Suppressor macrophage (primary cell): ENCODE data around the gene RHEB.

Experiments
- DNase-seq, 4 experiments: peaks; one replicate each; pipeline ENCODE4 v3.0.0-alpha.2; 2020 to 2022

The RHEB gene

GRCh38 chr7:151503902-151504714, 15.6 kb downstream of the RHEB start:
- peak; percentile 68 to 86 (median 78) for DNase-seq

DNA sequence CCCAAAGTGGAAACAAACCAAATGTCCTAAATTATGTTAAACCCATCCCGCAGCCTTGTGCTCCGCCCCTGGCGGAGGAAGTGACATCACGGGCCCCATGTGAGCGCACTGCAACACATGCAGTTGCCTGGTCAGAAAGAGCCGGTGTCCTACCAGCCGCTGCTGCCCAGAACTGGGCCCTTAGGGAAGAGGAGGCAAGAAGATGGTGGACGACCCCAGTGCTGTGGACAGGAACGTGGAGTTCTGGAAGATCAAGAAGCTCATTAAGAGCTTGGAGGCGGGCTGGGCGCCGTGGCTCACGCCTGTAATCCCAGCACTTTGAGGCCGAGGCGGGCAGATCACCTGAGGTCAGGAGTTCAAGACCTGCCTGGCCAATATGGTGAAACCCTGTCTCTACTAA, 18.0 kb downstream of the RHEB start:
- DNase-seq = no peak

DNA sequence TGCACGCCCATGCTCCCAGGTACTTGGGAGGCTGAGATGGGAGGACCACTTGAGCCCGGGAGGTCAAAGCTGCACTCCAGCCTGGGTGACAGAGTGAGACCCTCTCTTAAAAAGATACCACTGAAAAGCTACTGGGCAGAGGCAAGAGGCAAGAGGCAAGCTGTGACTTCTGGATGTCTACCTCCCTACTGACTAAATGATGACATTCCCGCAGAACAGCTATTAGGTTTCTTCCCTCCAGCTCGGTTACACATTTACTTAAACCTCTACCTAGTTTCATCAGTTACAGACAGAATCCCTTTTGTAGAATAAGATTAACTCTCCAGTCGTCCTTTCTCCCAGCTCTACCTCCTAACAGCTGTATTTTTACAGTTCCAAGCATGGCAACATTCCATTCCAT, 21.2 kb downstream of the RHEB start:
- no peak for DNase-seq

GRCh38 chr7:151497306-151497871, 22.3 kb downstream of the RHEB start:
- DNase-seq = no peak

GRCh38 chr7:151495360-151495759, 24.3 kb downstream of the RHEB start:
- DNase-seq = no peak

GRCh38 chr7:151494298-151495284, 25.1 kb downstream of the RHEB start:
- no peak for DNase-seq

DNA sequence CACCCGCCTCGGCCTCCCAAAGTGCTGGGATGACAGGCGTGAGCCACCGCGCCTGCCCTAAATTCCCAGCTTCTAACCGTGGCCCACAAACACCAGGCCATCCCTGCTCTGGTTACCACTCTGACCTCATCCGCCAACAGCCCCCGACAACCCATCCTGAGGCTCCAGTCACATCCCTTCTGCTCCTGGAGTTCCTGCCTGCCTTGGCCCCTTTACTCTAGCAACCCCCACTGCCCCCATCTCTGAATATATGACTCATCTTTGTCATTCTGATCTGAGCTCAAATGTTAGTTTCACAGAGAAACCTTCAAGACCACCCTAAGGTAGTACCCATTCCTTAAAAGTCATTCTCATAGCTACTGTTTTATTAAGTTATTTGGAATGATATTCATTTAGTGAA, 26.6 kb downstream of the RHEB start:
- no peak for DNase-seq

- DNase-seq = peak in 2 of 4 experiments; percentile 47 to 62
These were observed 27.8 kb downstream of the RHEB start for GRCh38 chr7:151491859-151492258.

GRCh38 chr7:151490456-151491105, 29.1 kb downstream of the RHEB start:
- no peak for DNase-seq

DNA sequence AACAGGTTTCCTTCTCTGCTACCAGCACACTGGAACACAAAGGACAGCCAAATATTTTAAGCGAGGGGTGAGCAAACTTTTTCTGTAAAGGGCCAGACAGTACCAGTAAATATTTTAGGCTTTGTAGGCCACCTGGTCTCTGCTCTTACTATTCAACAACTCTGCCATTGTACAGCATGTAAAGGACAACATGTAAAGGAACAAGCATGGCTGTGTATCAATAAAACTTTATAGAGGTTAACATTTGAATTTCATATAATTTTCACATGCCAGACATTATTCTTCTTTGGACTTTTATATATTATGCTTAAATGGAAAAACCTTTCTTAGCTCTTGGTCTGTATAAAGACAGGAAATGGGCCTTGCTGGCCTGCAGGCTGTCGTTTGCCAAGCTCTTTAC, 30.2 kb downstream of the RHEB start:
- DNase-seq = no peak

- DNase-seq = peak in 1 of 4 experiments; percentile 16
These were observed 31.6 kb downstream of the RHEB start for GRCh38 chr7:151488096-151488495.

- no peak for DNase-seq
These were observed 32.5 kb downstream of the RHEB start for GRCh38 chr7:151487228-151487627.

- no peak for DNase-seq
These were observed 33.6 kb downstream of the RHEB start for GRCh38 chr7:151486074-151486473.

DNA sequence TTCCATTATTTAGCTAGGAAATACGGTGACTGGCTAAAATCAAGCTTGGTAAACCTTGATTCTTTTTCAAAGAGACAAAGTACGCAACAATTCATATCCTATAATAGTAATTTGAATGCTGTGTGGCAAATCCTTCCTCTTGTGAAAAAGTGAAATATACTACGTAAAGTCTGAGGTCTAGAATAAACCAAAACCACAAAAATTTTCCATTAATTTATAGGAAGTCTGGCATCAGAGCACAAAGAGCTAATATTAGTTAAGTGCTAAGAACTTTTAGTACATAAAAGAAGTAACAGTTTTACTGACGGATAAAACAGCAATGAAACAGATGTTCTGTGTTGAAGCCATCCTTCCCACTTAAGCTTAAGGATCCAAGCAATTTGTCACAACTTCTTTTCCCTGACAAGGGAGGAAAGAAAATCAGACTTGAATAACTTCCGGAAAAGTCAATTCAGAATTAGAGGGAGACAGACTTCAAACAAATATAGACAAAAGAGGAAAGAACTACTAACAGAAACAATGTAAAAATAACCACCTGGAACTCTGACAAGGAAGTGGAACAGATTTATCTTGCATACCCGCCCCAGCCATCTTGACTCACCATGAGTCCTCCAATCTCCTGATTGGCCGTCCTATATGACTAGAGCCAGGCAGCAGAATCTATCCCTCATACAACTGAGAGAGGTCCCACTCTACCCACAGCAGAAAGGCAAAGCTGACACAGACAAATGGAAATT, 34.6 kb downstream of the RHEB start:
- peak; percentile 57 to 80 (median 65) for DNase-seq

DNA sequence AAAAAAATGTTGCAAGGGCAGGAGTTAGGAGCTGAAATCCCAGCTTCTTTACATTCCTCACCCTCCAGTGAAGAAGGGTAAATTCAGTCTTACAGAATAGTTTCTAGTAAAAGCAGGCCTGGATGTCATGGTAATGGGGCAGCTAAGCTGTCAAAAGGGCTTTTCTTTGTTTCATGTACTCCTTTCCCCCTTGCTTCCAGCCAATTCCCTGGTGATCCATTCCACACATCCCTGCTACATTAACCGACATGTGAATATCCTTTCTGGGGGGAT, 36.0 kb downstream of the RHEB start:
- no peak for DNase-seq

- no peak for DNase-seq
These were observed 36.6 kb downstream of the RHEB start for GRCh38 chr7:151482883-151483710.

GRCh38 chr7:151481650-151482505, 37.8 kb downstream of the RHEB start:
- no peak for DNase-seq

DNA sequence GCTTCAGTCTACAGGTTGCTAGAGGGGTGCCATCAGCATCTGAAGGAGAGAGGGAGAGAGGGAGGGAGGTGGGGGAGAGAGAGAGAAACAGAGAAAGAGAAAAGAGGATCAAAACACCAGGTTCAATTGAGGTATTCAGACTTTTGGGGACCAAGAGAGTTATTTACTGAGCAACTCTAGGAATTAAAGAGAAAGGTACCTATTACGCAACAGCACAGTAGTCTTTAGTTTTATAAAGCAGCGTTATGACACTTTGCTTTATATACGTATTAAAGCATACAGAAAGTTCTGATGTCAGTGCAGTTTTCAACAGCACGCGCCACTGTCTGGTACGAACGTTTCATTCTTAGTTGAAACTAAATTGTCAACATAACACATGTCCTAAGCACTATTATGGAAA, 41.8 kb downstream of the RHEB start:
- DNase-seq = no peak

- DNase-seq = no peak
These were observed 46.9 kb downstream of the RHEB start for GRCh38 chr7:151472644-151473380.

DNA sequence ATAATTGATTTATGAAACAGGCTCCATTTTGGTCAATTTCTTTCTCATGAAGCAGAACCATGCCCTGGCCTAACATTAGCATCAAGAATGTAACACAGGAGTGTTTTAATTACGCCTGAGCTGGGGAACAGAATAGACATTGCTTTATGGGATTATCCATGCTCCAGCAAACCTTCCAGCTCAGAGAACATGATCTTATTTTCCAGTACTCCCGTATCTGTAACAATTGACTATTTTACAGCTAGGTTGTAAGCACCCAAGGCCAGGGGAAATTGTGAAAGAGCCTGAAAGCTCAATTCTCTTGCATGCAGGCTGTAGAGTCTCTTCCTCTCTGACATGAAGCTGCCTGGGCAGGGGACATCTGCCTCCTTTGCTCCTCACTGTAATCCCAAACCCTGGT, 49.0 kb downstream of the RHEB start:
- DNase-seq = no peak
